K562 (cell line): ENCODE results near the gene GRIA1. TPM values are rescaled to one million over a fixed set of nuclear protein-coding genes. Genes with fewer than 3 reads are reported as not detected.

Experiments
- ATAC-seq: fragments of 200-7000 bp; cut with Tn5 transposase; 3 replicates; pipeline ENCODE4 v1.9.1; 2020; ENCODE audit warnings: moderate library complexity
- BruUV-seq: library from RNA; stranded (reverse); fragments of 400-500 nt; replicated peaks from 2 replicates; lab custom pipeline; 2021; lab: Mats Ljungman, UMichigan
- CTCF ChIA-PET: fragments of 300-600 bp; formaldehyde crosslinking; extraction: SDS; loops from one replicate; lab custom pipeline; 2021; ENCODE audit warnings: low intra/inter-chr PET ratio; lab: Yijun Ruan, JAX
- POLR2A ChIA-PET: fragments of 300-600, 350-650 bp; sonication (Branson Sonifier 250); formaldehyde crosslinking; extraction: SDS; loops from one replicate; lab custom pipeline; 2021; ENCODE audit warnings: antibody characterized with exemption, inconsistent platforms; lab: Yijun Ruan, JAX
- DNase-seq, 4 experiments: peaks; one replicate each; pipeline versions ENCODE4 v3.0.0 to v3.0.0-alpha.2; 2011 to 2018; ENCODE audit warnings: low spot score in 3 of 4, mixed read lengths in 3 of 4; ENCODE audit errors: extremely low read depth in 1 of 4
- FAIRE-seq: peaks from 2 replicates; lab custom pipeline; 2011; peaks lifted over from hg19 to GRCh38; lab: Jason Lieb, UNC
- H2AFZ ChIP-seq: 2 replicates; pipeline ENCODE4 v1.6.0; 2011; ENCODE audit warnings: low read depth, low read length, control low read depth, inconsistent platforms
- H3K27ac ChIP-seq: fragments of 200-600 bp; 3 replicates; pipeline ENCODE4 v1.8.0; 2011; ENCODE audit warnings: low read depth, mild to moderate bottlenecking, control low read depth, inconsistent platforms, low read length, moderate library complexity, mixed read lengths; ENCODE audit errors: extremely low read depth
- H3K27me3 ChIP-seq, 2 experiments: fragments of 300-600 bp in 1 of 2; 2 replicates in 1 of 2; 3 replicates in 1 of 2; pipeline versions ENCODE4 v1.6.0 to v1.8.0; 2011; ENCODE audit warnings: inconsistent platforms in 2 of 2, low read length in 2 of 2, mild to moderate bottlenecking in 1 of 2, mixed read lengths in 1 of 2, moderate library complexity in 1 of 2; ENCODE audit not compliant: control insufficient read depth in 2 of 2, insufficient read depth in 2 of 2
- H3K36me3 ChIP-seq: fragments of 300-600 bp; 3 replicates; pipeline ENCODE4 v1.8.0; 2011; ENCODE audit warnings: mild to moderate bottlenecking, low read length, inconsistent platforms; ENCODE audit not compliant: control insufficient read depth, insufficient read depth
- H3K4me1 ChIP-seq, 2 experiments: fragments of 200-600 bp in 1 of 2; replicated peaks in 1 of 2; 2 replicates in 1 of 2; 3 replicates in 1 of 2; pipeline versions ENCODE4 v1.5.1 to v1.8.0; 2011; ENCODE audit warnings: inconsistent platforms in 2 of 2, low read length in 2 of 2, mild to moderate bottlenecking in 1 of 2, mixed read lengths in 1 of 2, moderate library complexity in 1 of 2; ENCODE audit not compliant: control insufficient read depth in 2 of 2, insufficient read depth in 2 of 2
- H3K4me2 ChIP-seq: 2 replicates; pipeline ENCODE4 v1.6.1; 2011; ENCODE audit warnings: low read length, control low read depth, inconsistent platforms, mixed read lengths; ENCODE audit not compliant: insufficient read depth
- H3K4me3 ChIP-seq: fragments of 200-600 bp; sonication (generic), shearing (Covaris generic); 2 replicates; pipeline ENCODE4 v1.5.1; 2016; ENCODE audit warnings: control low read depth, inconsistent platforms
- H3K79me2 ChIP-seq: fragments of 200-600 bp; 3 replicates; pipeline ENCODE4 v1.8.0; 2011; ENCODE audit warnings: low read length, inconsistent platforms; ENCODE audit not compliant: control insufficient read depth, insufficient read depth
- H3K9ac ChIP-seq, 2 experiments: 2 replicates each; pipeline versions ENCODE4 v1.6.0 to v1.6.1; 2011; ENCODE audit warnings: low read depth in 2 of 2, low read length in 2 of 2, control low read depth in 1 of 2, inconsistent platforms in 1 of 2, mild to moderate bottlenecking in 1 of 2, mixed read lengths in 1 of 2; ENCODE audit not compliant: insufficient read depth in 1 of 2
- H3K9me1 ChIP-seq: one replicate; pipeline ENCODE4 v1.6.0; 2011; ENCODE audit warnings: inconsistent platforms, mild to moderate bottlenecking, low read length, moderate library complexity; ENCODE audit not compliant: control insufficient read depth, insufficient read depth
- H3K9me3 ChIP-seq: replicated peaks from 2 replicates; pipeline ENCODE4 v1.5.1; 2011; ENCODE audit warnings: low read depth, low read length, inconsistent platforms; ENCODE audit not compliant: control insufficient read depth, insufficient read depth
- H4K20me1 ChIP-seq: replicated peaks from 2 replicates; pipeline ENCODE4 v1.6.1; 2011; ENCODE audit warnings: low read length, inconsistent platforms, mixed read lengths; ENCODE audit not compliant: control insufficient read depth, insufficient read depth
- NELFE ChIP-seq: IDR thresholded peaks from 2 replicates; pipeline ENCODE4 v1.6.1; 2011; ENCODE audit warnings: mild to moderate bottlenecking; ENCODE audit not compliant: insufficient read depth, insufficient read length
- RFX5 ChIP-seq: IDR thresholded peaks from 2 replicates; pipeline ENCODE4 v1.6.1; 2011; ENCODE audit warnings: low read depth, mild to moderate bottlenecking, improper control_type of control experiment, low read length
- ZMIZ1 ChIP-seq, 2 experiments: fragments of 150-350 bp in 1 of 2; IDR thresholded peaks; 2 replicates each; pipeline ENCODE4 v1.6.1; 2012 to 2016; ENCODE audit warnings: low read depth in 2 of 2, low read length in 2 of 2, mild to moderate bottlenecking in 1 of 2, moderate library complexity in 1 of 2
- ZNF143 ChIP-seq: sonication (generic); formaldehyde crosslinking; IDR thresholded peaks from 2 replicates; pipeline ENCODE4 v1.9.0; 2022; ENCODE audit warnings: mild to moderate bottlenecking, missing genetic modification reagents
- in situ Hi-C: fragments of 300-500 bp; cut with MboI; formaldehyde crosslinking; loops from 4 replicates; pipeline ENCODE4 v1.15.0; 2018; ENCODE audit warnings: inconsistent platforms, mixed read lengths
- intact Hi-C: fragments of 100-400 bp; cut with micrococcal nuclease; formaldehyde crosslinking; loops from 2 replicates; pipeline ENCODE4 v1.14.2; 2022
- polyA plus RNA-seq, 8 experiments: library from polyadenylated mRNA; depleted of rRNA in 4 of 8; stranded (reverse) in 5 of 8; unstranded in 3 of 8; fragments of >200 nt; fragmentation: Nextera tagmentation in 2 of 8; fragmentation: Illumina TruSeq in 1 of 8; extraction: Ambion mirVana in 2 of 8; extraction: Trizol in 1 of 8; gene quantifications; 2 replicates each; pipeline versions ENCODE4 v1.2.1 to v1.2.3, GENCODE V29; 2011 to 2014; ENCODE audit warnings: inconsistent platforms in 1 of 8, missing spikeins in 1 of 8
- total RNA-seq, 7 experiments: library from RNA; depleted of rRNA in 6 of 7; stranded (reverse); fragments of >200 nt in 6 of 7; fragmentation: Illumina TruSeq in 2 of 7; extraction: Trizol in 2 of 7; gene quantifications; 2 replicates each; pipeline versions ENCODE4 v1.2.1 to v1.2.3, GENCODE V29; 2011 to 2021; ENCODE audit warnings: low replicate concordance in 1 of 7
- TF ChIP-seq, protein P1 (sequence below): IDR thresholded peaks from 2 replicates; pipeline ENCODE4 v1.6.1; 2011; ENCODE audit warnings: borderline replicate concordance, low read depth, mild to moderate bottlenecking, moderate library complexity, low read length; ENCODE audit not compliant: insufficient read depth, poor library complexity, severe bottlenecking

The GRIA1 gene
- total and polyA plus RNA-seq, 9 of the 15 experiments (the other 6 are each of a cell fraction or from before 2014, with no cell fraction given) = not detected

- no peaks in the 10 kb centered on the region for H3K27me3 ChIP-seq
- BruUV-seq = no TSS peak
- ATAC-seq (no peak), DNase-seq (no peak), FAIRE-seq (no peak)
- CTCF ChIA-PET = no interaction called here
- H3K9ac ChIP-seq = no peak overlapping the region
- in situ Hi-C loops = no loop called here
- POLR2A ChIA-PET = no interaction called here
- H3K4me1 ChIP-seq = no peaks in the 10 kb centered on the region
- H2AFZ ChIP-seq = no peak overlapping the region
- H3K9me3 ChIP-seq = no peaks in the 10 kb centered on the region
- H4K20me1 ChIP-seq = no peaks in the 10 kb centered on the region
- no peak overlapping the region for H3K4me2 ChIP-seq
- H3K4me3 ChIP-seq = no peak overlapping the region
- no peaks in the 10 kb centered on the region for H3K9me1 ChIP-seq
- no peaks in the 10 kb centered on the region for H3K79me2 ChIP-seq
- intact Hi-C loops = no loop called here
- no peak for TF ChIP-seq ZNF143 (CRISPR knock-in tag)
- TF ChIP-seq, protein P1, sequence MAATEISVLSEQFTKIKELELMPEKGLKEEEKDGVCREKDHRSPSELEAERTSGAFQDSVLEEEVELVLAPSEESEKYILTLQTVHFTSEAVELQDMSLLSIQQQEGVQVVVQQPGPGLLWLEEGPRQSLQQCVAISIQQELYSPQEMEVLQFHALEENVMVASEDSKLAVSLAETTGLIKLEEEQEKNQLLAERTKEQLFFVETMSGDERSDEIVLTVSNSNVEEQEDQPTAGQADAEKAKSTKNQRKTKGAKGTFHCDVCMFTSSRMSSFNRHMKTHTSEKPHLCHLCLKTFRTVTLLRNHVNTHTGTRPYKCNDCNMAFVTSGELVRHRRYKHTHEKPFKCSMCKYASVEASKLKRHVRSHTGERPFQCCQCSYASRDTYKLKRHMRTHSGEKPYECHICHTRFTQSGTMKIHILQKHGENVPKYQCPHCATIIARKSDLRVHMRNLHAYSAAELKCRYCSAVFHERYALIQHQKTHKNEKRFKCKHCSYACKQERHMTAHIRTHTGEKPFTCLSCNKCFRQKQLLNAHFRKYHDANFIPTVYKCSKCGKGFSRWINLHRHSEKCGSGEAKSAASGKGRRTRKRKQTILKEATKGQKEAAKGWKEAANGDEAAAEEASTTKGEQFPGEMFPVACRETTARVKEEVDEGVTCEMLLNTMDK = no peak
- TF ChIP-seq RFX5 = no peak
- TF ChIP-seq NELFE = no peak
- TF ChIP-seq ZMIZ1 (IDR thresholded peaks at IDR 0.05; ENCODE audit: low read depth in 2 of 2, low read length in 2 of 2) = no peak
- TF ChIP-seq, all 486 proteins: peak for 0
- Histone ChIP-seq H3K36me3 (no peaks in the 10 kb centered on the region), H3K27ac (no peak overlapping the region)
These were observed 31.3 kb upstream of the GRIA1 start for GRCh38 chr5:153459051-153459743.
